GM12878 (cell line): ENCODE data around the gene PLPP6. TPM values are rescaled to one million over a fixed set of nuclear protein-coding genes. Genes with fewer than 3 reads are reported as not detected.

Experiments
- ATAC-seq: fragments of 200-7000 bp; cut with Tn5 transposase; 3 replicates; pipeline ENCODE4 v1.9.1; 2020; ENCODE audit warnings: mild to moderate bottlenecking, moderate library complexity
- BruUV-seq: library from RNA; stranded (reverse); fragments of 400-500 nt; replicated peaks from 2 replicates; lab custom pipeline; 2021; lab: Mats Ljungman, UMichigan
- CTCF ChIA-PET: fragments of 300-600 bp; sonication (Branson Sonifier 250); formaldehyde crosslinking; extraction: SDS; loops from one replicate; lab custom pipeline; 2021; ENCODE audit warnings: inconsistent platforms; lab: Yijun Ruan, JAX
- POLR2A ChIA-PET: fragments of 350-600 bp; formaldehyde crosslinking; extraction: SDS; loops from one replicate; lab custom pipeline; 2021; ENCODE audit warnings: inconsistent platforms; lab: Charles Lee
- RAD21 ChIA-PET: fragments of 300-600 bp; sonication (Branson Sonifier 250); formaldehyde crosslinking; loops from one replicate; lab custom pipeline; 2023; ENCODE audit warnings: antibody characterized with exemption; ENCODE audit not compliant: unreplicated experiment; lab: Charles Lee
- SMC1A ChIA-PET: fragments of 300-600 bp; sonication (Branson Sonifier 250); formaldehyde crosslinking; loops from one replicate; lab custom pipeline; 2023; ENCODE audit not compliant: unreplicated experiment, uncharacterized antibody; lab: Charles Lee
- DNase-seq: peaks from one replicate; pipeline ENCODE4 v3.0.0-alpha.2; 2011; ENCODE audit warnings: low read depth, low spot score
- FAIRE-seq: peaks from 3 replicates; lab custom pipeline; 2011; peaks lifted over from hg19 to GRCh38; lab: Jason Lieb, UNC
- H2AFZ ChIP-seq: 2 replicates; pipeline ENCODE4 v1.6.0; 2011; ENCODE audit warnings: low read depth, low read length, control low read depth; ENCODE audit not compliant: control insufficient read depth
- H3K27ac ChIP-seq: 2 replicates; pipeline ENCODE4 v1.5.1; 2011; ENCODE audit warnings: control low read depth; ENCODE audit not compliant: control insufficient read depth, insufficient read depth
- H3K27me3 ChIP-seq, 2 experiments: replicated peaks in 1 of 2; 2 replicates each; pipeline versions ENCODE4 v1.6.0 to v1.6.1; 2011; ENCODE audit warnings: low read length in 1 of 2; ENCODE audit not compliant: control insufficient read depth in 2 of 2, insufficient read depth in 2 of 2
- H3K36me3 ChIP-seq, 2 experiments: 2 replicates each; pipeline ENCODE4 v1.5.1; 2011; ENCODE audit warnings: low read length in 1 of 2; ENCODE audit not compliant: control insufficient read depth in 2 of 2, insufficient read depth in 2 of 2
- H3K4me1 ChIP-seq: 2 replicates; pipeline ENCODE4 v1.6.1; 2011; ENCODE audit warnings: mild to moderate bottlenecking, low read length, moderate library complexity, mixed read lengths; ENCODE audit not compliant: control insufficient read depth, insufficient read depth
- H3K4me2 ChIP-seq: 2 replicates; pipeline ENCODE4 v1.6.0; 2011; ENCODE audit warnings: control low read depth; ENCODE audit not compliant: control insufficient read depth, insufficient read depth
- H3K4me3 ChIP-seq: fragments of 200-600 bp; sonication (generic); 2 replicates; pipeline ENCODE4 v1.5.1; 2016
- H3K79me2 ChIP-seq: 2 replicates; pipeline ENCODE4 v1.6.0; 2011; ENCODE audit warnings: low read length; ENCODE audit not compliant: control insufficient read depth, insufficient read depth
- H3K9ac ChIP-seq: 2 replicates; pipeline ENCODE4 v1.8.0; 2011; ENCODE audit warnings: low read length, control low read depth, mixed read lengths; ENCODE audit not compliant: control insufficient read depth, insufficient read depth
- H3K9me3 ChIP-seq: replicated peaks from 3 replicates; pipeline ENCODE4 v1.5.1; 2011; ENCODE audit warnings: mild to moderate bottlenecking, low read length; ENCODE audit not compliant: control insufficient read depth, insufficient read depth
- H4K20me1 ChIP-seq: 2 replicates; pipeline ENCODE4 v1.6.0; 2011; ENCODE audit not compliant: control insufficient read depth, insufficient read depth
- BACH1 ChIP-seq: fragments of 450-650 bp; IDR thresholded peaks from 2 replicates; pipeline ENCODE4 v1.6.1; 2017; ENCODE audit warnings: mild to moderate bottlenecking, borderline replicate concordance
- BCL11A ChIP-seq: IDR thresholded peaks from 2 replicates; pipeline ENCODE4 v1.6.1; 2011; ENCODE audit warnings: low read depth, low read length
- BCL3 ChIP-seq: IDR thresholded peaks from 2 replicates; pipeline ENCODE4 v1.6.1; 2011; ENCODE audit warnings: borderline replicate concordance, low read depth, mild to moderate bottlenecking, moderate library complexity, low read length; ENCODE audit not compliant: insufficient read depth, poor library complexity, severe bottlenecking
- CEBPB ChIP-seq, 2 experiments: fragments of 150-350 bp in 1 of 2; IDR thresholded peaks; 2 replicates each; pipeline ENCODE4 v1.6.1; 2012 to 2014; ENCODE audit warnings: low read depth in 2 of 2, low read length in 2 of 2, borderline replicate concordance in 1 of 2, inconsistent platforms in 1 of 2
- E2F8 ChIP-seq: fragments of 450-650 bp; IDR thresholded peaks from 2 replicates; pipeline ENCODE4 v1.6.1; 2018; ENCODE audit warnings: mild to moderate bottlenecking, low read depth, moderate library complexity; ENCODE audit not compliant: partially characterized antibody
- ESRRA ChIP-seq: IDR thresholded peaks from 2 replicates; pipeline ENCODE4 v1.6.1; 2012; ENCODE audit warnings: mild to moderate bottlenecking, low read length, improper control_type of control experiment
- EZH2 ChIP-seq: IDR thresholded peaks from 2 replicates; pipeline ENCODE4 v1.6.1; 2012; ENCODE audit warnings: low read depth, mild to moderate bottlenecking, control low read depth, inconsistent platforms, low read length, borderline replicate concordance; ENCODE audit not compliant: control insufficient read depth
- HCFC1 ChIP-seq: fragments of 150-350 bp; IDR thresholded peaks from 2 replicates; pipeline ENCODE4 v1.6.1; 2014; ENCODE audit warnings: low read length
- HDAC6 ChIP-seq: fragments of 200-600 bp; sonication (generic); IDR thresholded peaks from one replicate; pipeline ENCODE4 v1.8.0; 2017; ENCODE audit warnings: antibody characterized with exemption; ENCODE audit not compliant: unreplicated experiment
- KAT2A ChIP-seq: conservative IDR thresholded peaks from 2 replicates; pipeline ENCODE4 v1.6.1; 2011; ENCODE audit warnings: low read depth, low read length; ENCODE audit not compliant: control insufficient read depth
- KLF5 ChIP-seq: fragments of 450-650 bp; IDR thresholded peaks from 2 replicates; pipeline ENCODE4 v1.6.1; 2014; ENCODE audit warnings: mild to moderate bottlenecking; ENCODE audit not compliant: partially characterized antibody
- LARP7 ChIP-seq: fragments of 450-650 bp; IDR thresholded peaks from 2 replicates; pipeline ENCODE4 v1.6.1; 2017; ENCODE audit warnings: mild to moderate bottlenecking
- MYC ChIP-seq: IDR thresholded peaks from 2 replicates; pipeline ENCODE4 v1.6.1; 2011; ENCODE audit warnings: mild to moderate bottlenecking, low read length, moderate library complexity, inconsistent platforms; ENCODE audit not compliant: insufficient read depth, insufficient replicate concordance, insufficient read length, severe bottlenecking
- NFIC ChIP-seq: IDR thresholded peaks from 2 replicates; pipeline ENCODE4 v1.6.1; 2012; ENCODE audit warnings: low read depth, mild to moderate bottlenecking, inconsistent platforms, low read length, moderate library complexity
- NR2F1 ChIP-seq: fragments of 450-650 bp; conservative IDR thresholded peaks from 2 replicates; pipeline ENCODE4 v1.6.1; 2017; ENCODE audit warnings: mild to moderate bottlenecking
- PML ChIP-seq: IDR thresholded peaks from 2 replicates; pipeline ENCODE4 v1.6.1; 2012; ENCODE audit warnings: low read length, inconsistent platforms
- RCOR1 ChIP-seq: conservative IDR thresholded peaks from 2 replicates; pipeline ENCODE4 v1.6.1; 2012; ENCODE audit warnings: low read depth, low read length, improper control_type of control experiment
- RFX5 ChIP-seq: IDR thresholded peaks from 2 replicates; pipeline ENCODE4 v1.6.1; 2011; ENCODE audit warnings: low read depth, low read length, improper control_type of control experiment
- TCF12 ChIP-seq: IDR thresholded peaks from 2 replicates; pipeline ENCODE4 v1.6.1; 2011; ENCODE audit warnings: low read depth, mild to moderate bottlenecking, low read length
- TCF7 ChIP-seq: IDR thresholded peaks from 2 replicates; pipeline ENCODE4 v1.6.1; 2014; ENCODE audit warnings: antibody characterized with exemption, borderline replicate concordance
- WGBS: methylation state at CpG from one replicate; pipeline ENCODE4 v1.1.6; 2016; ENCODE audit warnings: low lambda C conversion rate; ENCODE audit not compliant: insufficient replicate concordance, insufficient coverage; ENCODE audit errors: missing lambda C conversion rate; 5-methylcytosine and 5-hydroxymethylcytosine counted together
- in situ Hi-C: fragments of 300-500 bp; cut with MboI; formaldehyde crosslinking; loops from 9 replicates; pipeline ENCODE4 v1.14.3; 2018; ENCODE audit warnings: mixed read lengths
- intact Hi-C: fragments of 100-400 bp; cut with micrococcal nuclease; formaldehyde crosslinking; loops from one replicate; pipeline ENCODE4 v1.14.2; 2022; ENCODE audit not compliant: unreplicated experiment
- polyA plus RNA-seq, 11 experiments: library from polyadenylated mRNA; depleted of rRNA in 4 of 11; unstranded in 6 of 11; stranded (reverse) in 5 of 11; fragments of >200 nt; fragmentation: Nextera tagmentation in 4 of 11; fragmentation: Illumina TruSeq in 1 of 11; extraction: Ambion mirVana in 4 of 11; extraction: Trizol in 1 of 11; gene quantifications; 1 replicate in 1 of 11; 2 replicates in 10 of 11; pipeline versions ENCODE4 v1.2.1 to v1.2.3, GENCODE V29; 2011 to 2016; ENCODE audit warnings: inconsistent platforms in 2 of 11, missing spikeins in 2 of 11, low read depth in 1 of 11
- total RNA-seq, 4 experiments: library from RNA; depleted of rRNA in 3 of 4; stranded (reverse); fragments of >200 nt in 3 of 4; fragmentation: Illumina TruSeq in 1 of 4; extraction: Trizol in 1 of 4; gene quantifications; 2 replicates each; pipeline versions ENCODE4 v1.2.1 to v1.2.3, GENCODE V29; 2013 to 2021

Gene PLPP6
- total and polyA plus RNA-seq, 10 of the 15 experiments (the other 5 are each of a cell fraction or from before 2014, with no cell fraction given), result 1.6 to 11.3 (median 6.9) TPM

GRCh38 chr9:4638968-4639367 lies 23.1 kb upstream of the PLPP6 start (continued):
- TF ChIP-seq E2F8 (no peak), NFIC (no peak), NR2F1 (no peak)

GRCh38 chr9:4639420-4639819 lies 22.7 kb upstream of the PLPP6 start:
- TF ChIP-seq PML (no peak), BACH1 (no peak), LARP7 (no peak), KAT2A (no peak), RFX5 (no peak), EZH2 (no peak), MYC (no peak), BCL11A (no peak), KLF5 (no peak), TCF12 (no peak), HCFC1 (no peak), ESRRA (no peak), CEBPB (IDR thresholded peaks at IDR 0.05; ENCODE audit: borderline replicate concordance in 1 of 2, low read depth in 2 of 2, low read length in 2 of 2) (no peak), HDAC6 (no peak), RCOR1 (no peak), TCF7 (no peak), BCL3 (no peak)
- Histone ChIP-seq H4K20me1 (no peaks in the 10 kb centered on the region), H3K36me3 (no peaks in the 10 kb centered on the region), H3K4me1 (no peaks in the 10 kb centered on the region), H3K4me3 (no peak overlapping the region), H2AFZ (no peak overlapping the region), H3K4me2 (no peak overlapping the region), H3K9ac (no peak overlapping the region), H3K27me3 (no peaks in the 10 kb centered on the region), H3K79me2 (no peaks in the 10 kb centered on the region), H3K9me3 (no peaks in the 10 kb centered on the region), H3K27ac (no peak overlapping the region)
- POLR2A ChIA-PET, result no interaction called here
- RAD21 ChIA-PET, result interaction anchor here (1.4 kb wide), 1 partner anchor 256 kb away, joined by 4 read pairs; no protein-coding TSS in a partner anchor
- DNase-seq, result no peak
- 7% methylated on average over 2 of the region's 2 CpGs for whole genome bisulfite sequencing
- ATAC-seq, result no peak
- BruUV-seq, result no TSS peak
- in situ Hi-C loops (no loop called here), intact Hi-C loops (no loop called here)
- CTCF ChIA-PET, result interaction anchor here (0.7 to 2.0 kb wide), 9 partner anchors 35 to 759 kb away, joined by 3 to 12 read pairs (median 3); no protein-coding TSS in a partner anchor
- no peak for FAIRE-seq
- SMC1A ChIA-PET, result interaction anchor here (1.1 to 1.9 kb wide), 3 partner anchors 101 to 323 kb away, joined by 3 to 10 read pairs (median 3); partner anchors contain the start of gene AK3
